Choroid plexus epithelial cell (primary cell): ENCODE data around the gene ARRB2.
"Not testable (repeated sequence)": the region's sequence is repeated elsewhere in the genome, so short reads cannot be mapped to it uniquely, and the experiment has no call there.

ENCODE experiments used
- DNase-seq: peaks from one replicate; pipeline ENCODE4 v3.0.0-alpha.2; 2010; ENCODE audit warnings: low read depth
- H3K4me3 ChIP-seq: 2 replicates; pipeline ENCODE4 v1.5.1; 2011; ENCODE audit warnings: low read depth, mild to moderate bottlenecking, control low read depth, low read length, moderate library complexity
- CTCF ChIP-seq: conservative IDR thresholded peaks from 2 replicates; pipeline ENCODE4 v1.5.1; 2011; ENCODE audit warnings: low read depth, mild to moderate bottlenecking, control low read depth, inconsistent platforms, low read length, moderate library complexity

ARRB2 gene

GRCh38 chr17:4711661-4712181 lies 1.3 kb downstream of the ARRB2 start:
- TF ChIP-seq CTCF: no peak
- no peak overlapping the region for H3K4me3 ChIP-seq

GRCh38 chr17:4712526-4712925 lies 2.1 kb downstream of the ARRB2 start:
- no peak for TF ChIP-seq CTCF
- no peak overlapping the region for H3K4me3 ChIP-seq
- DNase-seq: no peak

More at GRCh38 chr17:4711661-4712181, 1.3 kb downstream of the ARRB2 start:
- no peak for DNase-seq

GRCh38 chr17:4714340-4715062 lies 4.1 kb downstream of the ARRB2 start:
- not testable (repeated sequence) for DNase-seq, H3K4me3 ChIP-seq

- no peak for TF ChIP-seq CTCF
- DNase-seq: no peak
- no peak overlapping the region for H3K4me3 ChIP-seq
Measured at GRCh38 chr17:4715063-4715744, 4.8 kb downstream of the ARRB2 start.

- no peak for DNase-seq
Measured at GRCh38 chr17:4716081-4716480, 5.6 kb downstream of the ARRB2 start.

GRCh38 chr17:4717791-4718190 lies 7.4 kb downstream of the ARRB2 start:
- no peak for DNase-seq
- TF ChIP-seq CTCF: no peak
- no peak overlapping the region for H3K4me3 ChIP-seq

More at GRCh38 chr17:4716081-4716480, 5.6 kb downstream of the ARRB2 start:
- no peak overlapping the region for H3K4me3 ChIP-seq
- TF ChIP-seq CTCF: no peak

GRCh38 chr17:4718276-4718675 lies 7.8 kb downstream of the ARRB2 start:
- no peak overlapping the region for H3K4me3 ChIP-seq
- DNase-seq: no peak
- TF ChIP-seq CTCF: no peak
